ENCODE data around the gene FAM234B.
"Not testable (repeated sequence)": the region's sequence is repeated elsewhere in the genome, so short reads cannot be mapped to it uniquely, and the experiment has no call there.

Gene FAM234B

DNA sequence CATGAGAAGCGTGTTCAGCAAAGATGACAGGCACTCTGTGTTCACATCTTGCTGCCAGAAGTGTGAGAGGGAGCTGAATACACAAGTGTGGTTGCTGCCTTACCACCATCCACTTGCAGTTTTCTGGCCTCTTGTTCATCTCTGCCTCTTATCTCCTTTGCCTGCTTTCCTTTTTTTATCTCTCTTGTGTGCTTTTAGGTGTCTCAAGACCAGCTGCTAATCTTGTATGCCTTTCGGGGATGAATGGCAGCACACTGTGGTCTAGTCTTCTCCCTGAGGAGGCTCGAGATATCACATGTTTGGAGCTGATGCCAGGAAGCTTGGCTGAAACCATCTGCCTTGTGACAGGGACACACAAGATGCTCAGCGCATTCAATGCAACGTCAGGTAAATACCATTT is 17.2 kb downstream of the FAM234B start:
- no peak for DNase-seq

DNA sequence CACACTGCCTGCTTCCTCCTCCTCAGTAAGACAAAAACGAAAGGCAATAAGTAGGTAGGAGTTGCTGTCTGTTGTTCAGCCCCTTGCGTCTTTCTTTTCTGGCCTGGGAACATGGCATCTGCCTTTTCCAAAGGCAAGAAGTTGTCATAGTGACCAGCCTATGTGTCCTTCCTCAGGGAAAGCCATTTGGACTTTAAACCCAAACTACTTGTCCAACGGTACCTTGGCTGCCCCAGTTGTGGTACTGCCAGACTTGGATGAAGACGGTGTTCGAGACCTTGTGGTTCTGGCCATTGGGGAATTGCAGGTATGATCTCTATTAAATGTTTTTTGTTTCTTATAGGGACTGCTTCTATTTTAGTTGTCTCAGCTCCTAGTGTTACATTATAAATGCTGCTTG is 18.5 kb downstream of the FAM234B start:
- no peak for DNase-seq

DNA sequence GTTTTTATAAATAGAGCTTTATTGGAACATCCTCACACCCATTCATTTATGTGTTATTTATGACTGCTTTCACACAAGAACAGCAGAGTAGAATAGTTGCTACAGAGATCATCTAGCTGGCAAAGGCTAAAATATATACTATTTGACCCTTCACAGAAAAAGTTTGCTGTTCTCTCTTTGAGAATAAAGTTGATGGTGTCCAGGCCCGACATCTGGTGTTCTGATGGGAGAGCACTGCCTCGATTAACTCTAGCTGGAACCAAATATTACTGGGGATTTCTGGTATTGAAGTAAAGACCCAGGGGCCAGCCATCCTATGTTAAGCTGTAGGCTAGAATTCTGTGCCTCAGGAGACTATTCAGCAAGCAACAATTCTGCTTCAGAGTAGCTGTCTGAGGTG is 21.8 kb downstream of the FAM234B start:
- DNase-seq = no peak

DNA sequence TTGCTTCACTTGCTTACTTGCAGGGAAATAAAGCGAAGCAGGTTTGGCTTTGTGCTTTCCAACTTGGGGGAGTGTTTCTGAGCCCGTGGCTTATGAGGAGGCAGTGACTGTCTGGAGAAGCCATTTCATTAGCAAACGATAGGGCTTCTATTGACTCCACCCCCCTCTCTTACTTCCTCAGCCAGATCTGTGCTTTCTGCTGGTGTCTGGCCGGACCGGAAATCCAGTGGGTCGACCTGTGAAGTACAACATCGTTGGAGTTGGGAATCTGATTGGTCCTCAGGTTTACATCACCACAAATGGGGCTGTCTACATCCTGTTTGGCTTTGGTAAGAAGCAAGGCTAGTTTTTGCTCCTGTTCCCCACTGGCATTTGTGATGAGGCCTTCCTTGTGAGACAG is 22.3 kb downstream of the FAM234B start:
- no peak for DNase-seq

DNA sequence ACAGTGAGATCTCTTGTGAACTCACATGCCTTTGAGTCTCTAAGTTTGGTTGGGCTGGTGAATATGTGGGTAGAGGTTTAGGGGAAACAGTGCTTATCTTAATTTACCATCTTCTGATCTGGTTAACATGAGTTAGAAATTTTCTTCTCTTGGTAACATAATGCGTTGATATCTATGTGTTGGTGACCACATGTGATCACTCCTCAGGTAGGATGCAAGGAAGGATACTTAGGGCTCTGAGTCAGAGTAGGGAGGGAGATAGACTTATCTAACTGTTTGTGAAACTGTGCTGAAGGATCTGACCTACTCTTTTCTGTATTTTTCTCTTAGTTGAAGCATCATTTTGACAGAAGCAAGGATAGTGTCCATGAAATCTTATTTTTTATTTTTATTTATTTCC is 23.1 kb downstream of the FAM234B start:
- DNase-seq = no peak

DNA sequence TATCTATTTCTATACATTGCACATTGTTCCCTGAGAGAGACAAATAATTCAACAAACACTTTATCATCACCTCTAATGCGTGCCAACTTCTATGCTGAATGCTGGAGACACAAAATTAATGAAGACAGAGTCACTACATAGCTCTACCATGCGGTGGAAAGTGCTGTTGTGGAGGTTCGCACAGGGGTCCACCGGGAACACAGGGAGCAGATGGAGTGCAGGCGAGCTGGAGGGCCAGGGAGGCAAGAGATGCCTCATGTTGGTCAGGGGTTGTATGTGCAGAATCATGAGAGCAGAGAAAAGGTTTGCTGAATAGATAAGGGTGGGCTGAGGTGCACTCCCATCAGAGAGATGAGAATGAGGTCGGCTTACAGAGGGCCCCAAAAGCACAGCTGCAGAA is 25.2 kb downstream of the FAM234B start:
- no peak for DNase-seq

DNA sequence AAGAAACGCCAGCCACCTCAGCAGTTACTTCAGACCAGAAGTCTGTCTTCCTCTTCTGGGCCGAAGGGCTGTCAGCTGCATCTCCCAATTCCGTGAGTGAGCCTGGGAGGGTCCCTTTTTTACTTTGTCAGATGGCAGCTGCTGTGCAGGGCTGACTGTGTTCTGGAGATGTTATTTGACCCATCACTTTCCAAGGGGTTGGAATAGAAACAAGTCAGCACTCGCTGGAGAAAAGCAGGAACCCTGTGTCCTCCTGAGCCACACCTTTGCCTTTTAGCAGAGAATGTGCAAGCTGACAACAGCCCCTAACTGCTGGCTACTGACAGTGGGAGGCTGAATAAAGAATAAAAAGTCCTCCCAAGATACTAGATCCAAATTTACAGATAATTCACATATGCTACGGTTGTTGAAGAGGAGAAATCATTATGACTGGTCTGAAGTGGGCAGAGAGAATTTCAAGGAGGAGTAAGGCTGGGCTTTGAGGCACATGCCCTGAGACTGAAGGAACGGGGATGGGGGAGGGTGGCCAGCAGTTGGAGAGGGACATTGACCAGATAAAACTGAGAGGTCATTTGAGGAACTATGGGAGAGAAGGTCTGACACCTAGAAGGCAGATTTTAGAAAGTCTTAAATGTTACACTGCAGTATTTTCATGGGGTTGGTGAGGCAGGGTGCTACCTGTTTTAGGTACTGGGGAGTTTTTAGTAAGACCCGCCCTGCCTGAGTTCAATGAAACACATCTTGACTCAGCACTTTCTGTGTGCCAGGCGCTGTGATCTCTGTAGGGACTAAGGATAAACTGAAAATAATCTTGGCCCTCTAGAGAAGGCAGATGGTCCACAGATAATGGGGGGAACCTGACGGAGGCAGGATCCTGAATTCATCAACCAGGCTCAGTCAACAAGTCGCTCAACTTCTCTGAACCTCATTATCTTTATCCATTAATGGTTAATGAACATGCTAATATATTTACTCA is 27.4 kb downstream of the FAM234B start:
- no peak for DNase-seq

DNA sequence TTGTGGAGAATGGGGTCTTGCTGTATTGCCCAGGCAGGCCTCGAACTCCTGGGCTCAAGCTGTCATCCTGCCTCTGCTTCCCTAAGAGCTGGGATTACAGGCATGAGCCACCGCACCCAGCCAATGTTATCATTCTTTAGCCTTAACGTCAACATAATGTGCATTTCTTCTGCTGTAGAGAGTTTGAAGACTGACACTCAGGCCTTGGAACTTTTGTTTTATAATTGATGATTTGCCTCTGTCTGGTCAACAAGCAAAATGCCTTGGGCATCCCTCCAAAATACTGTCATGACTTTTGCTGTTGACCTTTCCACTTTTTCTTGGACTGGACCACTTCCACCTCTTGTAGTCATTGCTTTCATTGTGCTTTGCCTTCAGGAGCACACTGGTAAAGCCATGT is 29.0 kb downstream of the FAM234B start:
- no peak for DNase-seq

DNA sequence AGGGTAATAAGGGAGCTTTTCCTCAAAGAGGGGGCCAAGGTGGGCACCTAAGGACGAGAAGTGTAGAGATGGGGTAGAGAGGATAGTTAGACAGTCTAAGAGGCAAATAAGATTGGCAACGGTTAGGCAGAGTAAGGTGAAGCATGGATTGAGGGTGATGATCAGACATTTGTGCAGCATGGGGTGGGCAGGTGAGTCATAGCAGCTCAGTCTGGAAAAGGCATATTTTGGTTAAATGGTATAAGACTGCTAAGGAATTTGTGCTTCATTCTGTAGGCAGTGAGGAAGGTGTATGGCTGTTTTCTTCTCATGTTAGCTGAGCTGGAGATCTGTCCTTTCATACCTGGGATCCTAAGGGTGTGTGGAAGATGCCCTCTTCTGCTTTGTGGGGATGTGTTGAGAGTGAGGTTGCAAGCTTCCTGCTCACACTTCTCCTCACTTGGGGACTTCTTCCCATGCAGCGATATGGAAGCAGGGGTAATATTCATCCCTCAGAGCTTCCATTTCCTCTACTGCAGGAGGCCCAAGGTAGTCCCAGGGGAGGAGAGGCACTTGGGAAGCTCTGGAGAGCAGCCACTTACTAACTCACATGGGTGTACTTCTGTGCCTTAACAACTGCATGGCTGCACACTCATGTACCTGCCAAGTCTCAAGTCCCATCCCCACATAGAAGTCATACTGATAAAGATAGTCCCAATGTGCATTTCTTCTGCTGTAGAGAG is 30.4 kb downstream of the FAM234B start:
- DNase-seq = peak in 1 of 2 experiments; percentile 39

DNA sequence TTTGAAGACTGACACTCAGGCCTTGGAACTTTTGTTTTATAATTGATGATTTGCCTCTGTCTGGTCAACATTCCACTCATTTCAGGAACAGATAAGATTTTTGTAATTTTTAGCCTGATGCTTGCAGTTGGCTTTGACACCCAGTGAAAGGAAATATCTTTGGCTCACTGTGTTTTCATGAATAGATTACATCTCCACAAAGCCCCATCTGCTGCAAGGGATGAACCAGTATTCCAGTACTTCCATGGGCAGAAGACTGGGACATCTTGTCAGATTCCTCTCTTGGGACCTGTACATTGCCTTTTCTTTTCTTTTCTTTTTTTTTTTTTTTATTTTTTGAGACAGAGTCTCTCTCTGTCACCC is 30.9 kb downstream of the FAM234B start:
- DNase-seq = peak in 1 of 2 experiments; percentile 25

DNA sequence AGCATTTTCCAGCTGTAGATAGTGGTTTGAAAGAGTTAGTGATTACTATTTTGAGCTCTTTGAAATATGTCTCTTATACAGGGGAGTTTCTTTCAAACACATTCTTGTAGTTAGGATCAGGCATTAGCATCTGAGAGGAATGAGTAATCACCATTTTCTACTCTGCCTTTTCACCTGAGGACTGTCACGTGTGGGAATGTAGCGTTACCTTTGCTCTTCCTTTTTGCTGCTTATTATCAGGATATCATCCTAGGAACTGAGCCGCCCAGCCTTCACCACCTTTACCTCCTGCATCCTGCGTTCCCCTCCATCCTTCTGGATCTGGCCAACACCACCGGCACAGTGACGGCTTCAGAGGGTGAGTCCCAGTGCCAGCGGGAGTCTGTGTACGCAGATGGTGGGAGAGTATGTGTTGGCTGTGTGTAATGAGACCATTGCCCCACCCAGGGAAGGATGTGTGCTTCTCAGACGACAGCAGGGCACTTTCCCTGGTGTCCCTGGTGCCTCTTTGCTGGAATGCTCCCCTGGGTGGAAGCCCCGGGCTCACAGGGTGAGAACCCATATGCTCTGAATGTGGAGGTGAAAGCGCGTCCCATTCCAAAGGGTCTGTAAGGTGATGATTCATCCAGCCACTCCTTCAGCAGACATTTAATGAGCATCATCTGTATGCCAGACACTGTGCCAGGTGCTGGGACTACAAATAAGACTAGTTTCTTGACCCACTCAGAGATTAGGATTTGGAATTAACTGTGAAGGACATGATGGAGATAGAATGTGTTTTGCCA is 31.8 kb downstream of the FAM234B start:
- no peak for DNase-seq

DNA sequence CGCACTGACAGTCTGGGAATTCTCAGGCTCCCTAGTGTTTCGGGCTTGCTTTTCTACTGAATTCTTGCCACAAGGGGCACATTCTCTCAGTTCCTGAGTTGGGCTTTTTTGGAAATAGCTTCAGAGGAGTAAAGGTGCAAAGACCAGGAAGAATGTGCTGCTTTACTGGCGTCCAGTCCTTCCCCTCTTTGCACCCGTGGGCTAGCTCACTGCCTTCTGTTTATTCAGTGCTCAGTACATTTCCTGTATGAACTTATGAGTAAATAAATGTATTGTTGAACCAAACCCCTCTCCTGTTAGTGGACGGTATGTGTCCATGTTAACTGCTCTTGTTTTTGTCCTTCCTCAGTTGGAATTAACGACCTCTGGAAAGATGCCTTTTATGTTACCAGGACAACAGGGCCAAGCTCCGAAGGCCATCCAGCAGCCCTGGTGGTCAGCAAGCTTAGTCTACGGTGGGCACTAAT is 35.3 kb downstream of the FAM234B start:
- DNase-seq = no peak

DNA sequence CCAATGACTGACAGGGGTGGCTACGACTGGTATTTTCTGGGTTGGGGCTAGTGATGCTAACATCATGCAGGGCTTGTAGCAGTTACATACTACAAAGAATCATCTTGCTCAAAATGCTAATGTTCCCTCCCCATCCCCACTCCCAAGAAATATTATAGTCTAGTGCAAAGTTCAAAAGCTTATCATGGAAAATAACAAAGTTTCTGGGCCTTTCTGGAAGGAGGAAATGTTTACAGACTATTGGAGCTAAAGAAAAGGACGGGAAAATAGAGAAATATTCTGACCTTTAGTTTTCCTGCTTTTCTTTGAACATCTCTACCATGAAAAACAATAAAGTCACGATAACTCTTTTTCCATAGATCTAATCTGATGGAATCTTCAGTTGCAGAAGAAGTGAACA is 36.1 kb downstream of the FAM234B start:
- no peak for DNase-seq

DNA sequence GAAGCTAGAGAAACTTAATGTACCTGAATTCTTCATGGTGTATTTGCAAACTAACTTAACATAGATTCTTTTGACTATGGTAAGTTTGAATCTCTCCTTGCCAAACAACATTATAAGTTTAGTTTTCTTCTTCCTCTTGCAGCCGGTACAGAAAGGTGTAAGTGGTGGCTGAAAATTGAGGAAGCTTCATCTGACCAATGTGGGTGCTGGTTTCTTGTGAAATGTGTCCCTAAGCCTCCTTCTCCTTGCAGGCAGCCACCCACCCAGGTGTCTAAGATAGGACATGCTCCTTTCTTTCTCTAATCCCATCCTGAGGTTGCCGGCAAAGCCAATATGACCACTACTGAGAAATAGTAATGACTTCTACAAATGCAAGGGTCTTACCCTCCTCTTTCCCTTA is 38.7 kb downstream of the FAM234B start:
- DNase-seq = no peak

DNA sequence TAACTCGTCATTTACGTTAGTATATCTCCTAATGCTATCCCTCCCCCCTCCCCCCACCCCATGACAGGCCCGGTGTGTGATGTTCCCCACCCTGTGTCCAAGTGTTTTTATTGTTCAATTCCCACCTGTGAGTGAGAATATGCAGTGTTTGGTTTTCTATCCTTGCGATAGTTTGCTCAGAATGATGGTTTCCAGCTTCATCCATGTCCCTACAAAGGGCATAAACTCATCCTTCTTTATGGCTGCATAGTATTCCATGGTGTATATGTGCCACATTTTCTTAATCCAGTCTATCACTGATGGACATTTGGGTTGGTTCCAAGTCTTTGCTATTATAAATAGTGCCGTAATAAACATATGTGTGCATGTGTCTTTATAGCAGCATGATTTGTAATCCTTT is 39.5 kb downstream of the FAM234B start:
- not testable (repeated sequence) for DNase-seq

DNA sequence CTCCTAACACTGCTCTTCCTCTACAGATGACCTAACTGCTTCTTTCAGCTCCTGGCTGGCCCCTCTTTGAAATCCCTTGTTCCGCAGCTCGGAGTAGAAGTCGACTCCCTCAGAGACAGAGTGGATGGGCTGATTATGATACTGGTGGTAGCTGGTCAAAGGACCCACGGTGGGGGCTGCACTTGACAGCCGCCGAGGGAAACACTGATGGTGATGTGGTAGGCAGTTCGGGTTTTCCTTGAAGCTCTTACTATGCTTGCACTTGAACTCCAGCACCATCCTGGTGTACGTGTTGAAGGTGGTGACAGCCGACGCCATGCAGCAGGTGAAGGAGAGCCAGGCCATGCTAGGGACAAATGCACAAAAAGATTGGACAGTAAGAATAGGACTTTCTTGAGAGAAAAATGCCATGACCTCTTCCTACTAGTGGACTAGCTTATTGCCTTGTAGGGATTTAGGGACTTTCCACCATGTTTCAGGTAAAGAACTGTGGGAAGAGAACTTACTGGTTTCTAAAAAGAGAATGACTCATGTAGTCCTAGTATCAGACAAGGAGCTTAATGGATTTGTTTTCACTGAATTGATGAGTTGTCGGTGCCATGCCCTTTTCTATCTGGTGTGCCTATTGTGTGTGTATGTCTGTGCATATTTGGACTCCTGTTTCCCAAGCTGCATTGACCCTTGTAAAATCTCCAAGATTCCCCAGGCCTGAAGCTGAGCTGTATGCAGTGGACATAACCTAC is 40.9 kb downstream of the FAM234B start:
- DNase-seq = no peak

DNA sequence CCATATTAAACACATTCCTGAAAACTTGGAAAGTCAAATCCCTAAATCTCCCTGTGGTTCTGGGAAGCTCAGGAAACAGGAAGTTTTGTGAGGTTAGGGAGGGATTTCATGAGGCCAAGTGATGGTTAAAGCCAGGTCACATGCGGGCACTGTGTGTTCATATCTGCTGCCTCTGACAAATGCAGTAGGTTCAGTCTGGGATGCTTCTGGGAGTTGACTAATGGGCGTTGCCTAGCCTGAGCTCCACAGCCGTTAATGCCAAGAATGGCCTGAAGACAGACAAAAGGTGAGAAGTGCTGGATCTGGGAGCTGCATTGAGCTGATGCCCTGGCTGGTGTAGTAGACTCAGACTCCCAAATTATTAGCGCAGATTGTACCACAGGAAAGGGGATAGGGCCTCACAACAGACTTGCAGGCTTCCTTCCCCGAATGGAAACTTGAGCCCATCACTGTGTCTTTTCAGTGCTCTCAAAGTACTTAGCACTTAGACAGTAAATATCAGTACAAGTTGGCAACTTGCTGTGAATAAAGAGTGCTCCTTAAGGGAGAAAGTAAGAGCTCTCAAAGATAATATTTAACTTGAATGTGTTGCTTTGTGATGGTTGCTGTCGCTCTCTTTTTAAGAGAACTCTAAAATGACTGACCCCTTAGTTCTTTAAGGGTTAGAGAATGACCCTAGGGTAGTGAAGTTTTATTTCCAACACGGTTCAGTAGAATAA is 41.9 kb downstream of the FAM234B start:
- DNase-seq = no peak

DNA sequence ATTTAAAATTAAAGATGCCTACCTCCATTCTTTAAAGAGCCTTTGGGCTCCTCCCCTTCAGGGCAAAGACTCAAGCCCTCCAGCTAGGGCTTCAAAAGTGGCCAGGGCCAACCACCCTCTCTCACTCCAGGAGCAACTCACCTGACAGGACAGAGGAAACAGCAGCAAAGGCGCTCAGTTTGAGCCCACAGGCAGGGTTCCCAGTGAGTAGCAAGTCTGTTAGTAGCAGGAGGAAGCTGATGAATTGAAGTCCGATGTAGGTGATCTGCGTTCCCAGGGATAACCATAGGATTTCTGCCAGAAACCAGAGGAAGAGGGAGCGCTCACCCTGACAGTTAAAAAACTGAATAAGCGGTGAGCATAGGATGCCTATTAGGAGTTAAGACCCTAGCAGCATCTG is 43.6 kb downstream of the FAM234B start:
- no peak for DNase-seq

DNA sequence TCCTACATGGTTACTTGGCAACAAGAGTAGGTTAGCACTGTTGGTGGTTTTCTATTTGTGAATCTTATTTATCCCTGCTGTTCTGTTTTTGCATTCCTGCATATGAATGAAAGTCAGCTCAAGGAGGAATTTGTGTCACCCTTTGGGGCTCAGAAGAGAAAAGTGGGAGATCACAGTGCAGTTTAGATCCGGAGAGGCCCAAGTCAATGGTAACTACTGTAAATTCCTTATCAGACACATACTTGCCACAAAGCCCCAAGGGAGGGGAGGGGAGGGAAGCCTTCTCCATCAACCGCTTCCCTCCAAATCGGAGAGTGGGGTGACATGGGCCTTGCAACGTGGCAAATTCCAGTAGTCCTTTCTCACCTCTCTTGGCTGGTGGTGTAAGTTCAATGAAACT is 44.3 kb downstream of the FAM234B start:
- DNase-seq = no peak

DNA sequence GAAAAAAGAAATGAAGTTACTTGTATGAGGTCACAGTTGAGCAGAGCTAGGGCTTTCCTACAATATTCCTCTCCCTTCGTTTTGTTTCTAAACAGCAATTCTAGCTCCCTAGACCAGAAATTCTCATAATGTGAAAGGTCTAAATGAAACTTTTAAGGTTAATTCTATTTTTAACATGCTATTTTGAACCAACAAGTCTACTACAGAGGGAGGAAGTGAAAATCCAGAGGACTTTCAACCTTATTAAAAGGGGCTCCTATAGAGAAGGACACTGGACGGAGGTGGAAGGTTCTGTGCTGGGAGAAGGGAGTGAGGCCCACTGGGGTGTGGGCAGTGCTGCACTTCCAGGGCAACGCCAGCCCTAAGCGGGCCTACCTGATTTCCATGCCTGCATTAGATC is 45.9 kb downstream of the FAM234B start:
- DNase-seq = no peak

DNA sequence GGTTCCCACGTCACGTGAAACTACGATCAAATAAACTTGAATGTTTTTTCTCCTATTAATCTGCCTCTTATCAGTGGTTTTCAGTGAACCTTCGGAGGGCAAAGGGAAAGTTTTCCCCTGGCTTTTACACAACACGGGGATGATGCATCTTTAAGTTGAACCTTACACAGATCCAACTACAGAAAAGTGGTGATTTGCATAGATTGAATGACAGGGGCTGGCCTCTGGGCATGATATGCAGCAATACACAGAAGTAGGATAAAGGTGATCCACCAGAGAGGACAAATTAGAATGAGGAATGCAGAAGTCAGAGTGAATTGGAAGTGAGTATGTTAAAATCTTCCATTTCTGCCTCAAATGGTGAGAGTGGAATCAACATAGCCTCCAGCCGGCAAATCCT is 47.7 kb downstream of the FAM234B start:
- no peak for DNase-seq

All from NCI-H446 (cell line).